ENCODE measurements around the gene GPC5. TPM values are rescaled to one million over a fixed set of nuclear protein-coding genes. Genes with fewer than 3 reads are reported as not detected.

Gene GPC5
- total RNA-seq, 1 donor from 2014 or later: 0.99 TPM

- Mint-ChIP-seq H3K4me1 (ENCODE audit: low read depth) (peaks cover 37% of the 10 kb centered on the region), H3K36me3 (ENCODE audit: low read depth) (no peaks in the 10 kb centered on the region), H3K27ac (ENCODE audit: unreplicated experiment) (no peak overlapping the region), H3K27me3 (ENCODE audit: low read depth) (no peaks in the 10 kb centered on the region), H3K4me3 (ENCODE audit: unreplicated experiment) (no peak overlapping the region), H3K9me3 (ENCODE audit: low read depth) (peaks cover 5% of the 10 kb centered on the region)
- TF ChIP-seq, protein P1, sequence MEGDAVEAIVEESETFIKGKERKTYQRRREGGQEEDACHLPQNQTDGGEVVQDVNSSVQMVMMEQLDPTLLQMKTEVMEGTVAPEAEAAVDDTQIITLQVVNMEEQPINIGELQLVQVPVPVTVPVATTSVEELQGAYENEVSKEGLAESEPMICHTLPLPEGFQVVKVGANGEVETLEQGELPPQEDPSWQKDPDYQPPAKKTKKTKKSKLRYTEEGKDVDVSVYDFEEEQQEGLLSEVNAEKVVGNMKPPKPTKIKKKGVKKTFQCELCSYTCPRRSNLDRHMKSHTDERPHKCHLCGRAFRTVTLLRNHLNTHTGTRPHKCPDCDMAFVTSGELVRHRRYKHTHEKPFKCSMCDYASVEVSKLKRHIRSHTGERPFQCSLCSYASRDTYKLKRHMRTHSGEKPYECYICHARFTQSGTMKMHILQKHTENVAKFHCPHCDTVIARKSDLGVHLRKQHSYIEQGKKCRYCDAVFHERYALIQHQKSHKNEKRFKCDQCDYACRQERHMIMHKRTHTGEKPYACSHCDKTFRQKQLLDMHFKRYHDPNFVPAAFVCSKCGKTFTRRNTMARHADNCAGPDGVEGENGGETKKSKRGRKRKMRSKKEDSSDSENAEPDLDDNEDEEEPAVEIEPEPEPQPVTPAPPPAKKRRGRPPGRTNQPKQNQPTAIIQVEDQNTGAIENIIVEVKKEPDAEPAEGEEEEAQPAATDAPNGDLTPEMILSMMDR (IDR thresholded peaks at IDR 0.05): no peak
- no peak for DNase-seq (ENCODE audit: low spot score)
Measured at GRCh38 chr13:92807966-92808365, 1409.5 kb downstream of the GPC5 start.

- DNase-seq (ENCODE audit: low spot score): no peak
- peaks cover 4% of the 10 kb centered on the region for H3K4me1 Mint-ChIP-seq (ENCODE audit: low read depth)
- peaks cover 16% of the 10 kb centered on the region for H3K27me3 Mint-ChIP-seq (ENCODE audit: low read depth)
- no peaks in the 10 kb centered on the region for H3K9me3 Mint-ChIP-seq (ENCODE audit: low read depth)
- no peak overlapping the region for H3K27ac Mint-ChIP-seq (ENCODE audit: unreplicated experiment)
- no peak overlapping the region for H3K4me3 Mint-ChIP-seq (ENCODE audit: unreplicated experiment)
- H3K36me3 Mint-ChIP-seq (ENCODE audit: low read depth): peaks cover 2% of the 10 kb centered on the region
- TF ChIP-seq, protein P1 (IDR thresholded peaks at IDR 0.05): no peak
Measured at GRCh38 chr13:92821324-92821723, 1422.9 kb downstream of the GPC5 start.

- peaks cover 4% of the 10 kb centered on the region for H3K4me1 Mint-ChIP-seq (ENCODE audit: low read depth)
- DNase-seq (ENCODE audit: low spot score): no peak
- TF ChIP-seq, protein P1 (IDR thresholded peaks at IDR 0.05): no peak
- no peak overlapping the region for H3K4me3 Mint-ChIP-seq (ENCODE audit: unreplicated experiment)
- peaks cover 2% of the 10 kb centered on the region for H3K36me3 Mint-ChIP-seq (ENCODE audit: low read depth)
- no peak overlapping the region for H3K27ac Mint-ChIP-seq (ENCODE audit: unreplicated experiment)
- H3K27me3 Mint-ChIP-seq (ENCODE audit: low read depth): peaks cover 19% of the 10 kb centered on the region
- no peaks in the 10 kb centered on the region for H3K9me3 Mint-ChIP-seq (ENCODE audit: low read depth)
Measured at GRCh38 chr13:92823059-92823458, 1424.6 kb downstream of the GPC5 start.

DNA sequence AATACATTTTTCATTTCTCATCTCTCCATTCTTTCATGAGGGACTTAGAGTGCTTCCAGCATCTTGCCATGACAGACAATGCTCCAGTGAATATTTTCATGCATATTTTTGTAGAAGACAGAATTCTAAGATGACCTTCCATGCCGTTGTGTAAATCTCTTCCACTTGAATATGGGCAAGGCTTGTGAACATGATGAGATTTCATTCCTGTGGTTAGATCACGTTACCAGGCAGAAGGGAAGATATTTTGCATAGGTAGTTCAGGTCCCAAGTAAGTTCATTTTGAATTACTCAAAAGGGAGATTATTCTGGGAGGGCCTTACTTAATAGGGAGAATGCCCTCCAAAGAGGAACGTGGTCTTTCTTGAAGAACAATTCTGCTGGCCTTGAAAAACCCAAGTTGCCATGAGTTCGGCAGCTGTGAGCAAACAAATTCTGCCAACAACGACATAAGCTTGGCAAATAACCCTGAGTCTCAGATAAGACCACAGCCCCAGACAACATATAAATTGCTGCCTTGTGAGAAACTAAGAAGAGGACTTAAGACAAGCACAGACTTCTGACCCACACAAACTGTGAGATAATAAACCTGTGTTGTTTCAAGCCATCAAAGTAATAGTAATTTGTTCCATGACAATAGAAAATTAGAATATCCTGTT is 1427.6 kb downstream of the GPC5 start:
- Mint-ChIP-seq H3K4me3 (ENCODE audit: unreplicated experiment) (no peak overlapping the region), H3K27ac (ENCODE audit: unreplicated experiment) (no peak overlapping the region), H3K36me3 (ENCODE audit: low read depth) (no peaks in the 10 kb centered on the region), H3K4me1 (ENCODE audit: low read depth) (peaks cover 4% of the 10 kb centered on the region), H3K9me3 (ENCODE audit: low read depth) (no peaks in the 10 kb centered on the region), H3K27me3 (ENCODE audit: low read depth) (peaks cover 14% of the 10 kb centered on the region)
- TF ChIP-seq, protein P1 (IDR thresholded peaks at IDR 0.05): no peak
- no peak for DNase-seq (ENCODE audit: low spot score)

GRCh38 chr13:92827503-92827902 is 1429.1 kb downstream of the GPC5 start:
- Mint-ChIP-seq H3K9me3 (ENCODE audit: low read depth) (no peaks in the 10 kb centered on the region), H3K27ac (ENCODE audit: unreplicated experiment) (no peak overlapping the region), H3K4me3 (ENCODE audit: unreplicated experiment) (no peak overlapping the region), H3K27me3 (ENCODE audit: low read depth) (peaks cover 17% of the 10 kb centered on the region), H3K4me1 (ENCODE audit: low read depth) (peaks cover 4% of the 10 kb centered on the region), H3K36me3 (ENCODE audit: low read depth) (no peaks in the 10 kb centered on the region)
- TF ChIP-seq, protein P1 (IDR thresholded peaks at IDR 0.05): no peak
- no peak for DNase-seq (ENCODE audit: low spot score)

Data from chondrocyte (in vitro differentiated cells).